ENCODE measurements around the gene SEC16B. TPM values are rescaled to one million over a fixed set of nuclear protein-coding genes. Genes with fewer than 3 reads are reported as not detected.

The SEC16B gene
- total and polyA plus RNA-seq, 8 donors, result 2.8 to 16.9 (median 4.3) TPM

- H3K9me3 ChIP-seq, result no peaks in the 10 kb centered on the region
- FAIRE-seq, result no peak
- H3K27me3 ChIP-seq, result no peaks in the 10 kb centered on the region
- no peak for TF ChIP-seq CTCF (IDR thresholded peaks at IDR 0.05)
- peak in 4 of 6 donors; percentile 55 to 80 (median 68) for DNase-seq
- WGBS, 2 donors, result 24% methylated on average over 5 of the region's 5 CpGs
- H3K27ac ChIP-seq, result peak overlapping the region; percentile 35 to 81 (median 76)
- H3K4me1 ChIP-seq, result peaks cover 13 to 15% (median 15%) of the 10 kb centered on the region in 3 donors
- intact Hi-C loops (cut with DNase I), result loop anchor here in 1 of 3 donors (5.0 kb wide), 1 partner anchor 578 kb away; no protein-coding TSS in a partner anchor
- H3K4me3 ChIP-seq, result peak overlapping the region in 2 of 4 donors; percentile 18 to 26
- peak; percentile 79 to 82 (median 82) for ATAC-seq
- H3K36me3 ChIP-seq, result peaks cover 0 to 18% (median 0%) of the 10 kb centered on the region in 3 donors
Measured at GRCh38 chr1:177969109-177969508, 749 bp downstream of the SEC16B start.

GRCh38 chr1:177966199-177966598 is 3.7 kb downstream of the SEC16B start:
- 83 to 88% methylated on average over 2 of the region's 2 CpGs for WGBS, 2 donors
- DNase-seq (no peak), FAIRE-seq (no peak), ATAC-seq (no peak)
- Histone ChIP-seq H3K4me1 (peaks cover 13 to 15% (median 15%) of the 10 kb centered on the region in 3 donors), H3K27ac (no peak overlapping the region), H3K9me3 (no peaks in the 10 kb centered on the region), H3K36me3 (peaks cover 0 to 27% (median 0%) of the 10 kb centered on the region in 3 donors), H3K27me3 (no peaks in the 10 kb centered on the region), H3K4me3 (no peak overlapping the region)
- no peak for TF ChIP-seq CTCF (IDR thresholded peaks at IDR 0.05)
- intact Hi-C loops (cut with DNase I), result loop anchor here in 1 of 3 donors (5.0 kb wide), 1 partner anchor 581 kb away; no protein-coding TSS in a partner anchor

- DNase-seq (no peak), ATAC-seq (no peak), FAIRE-seq (no peak)
- intact Hi-C loops (cut with DNase I), result loop anchor here in 1 of 3 donors (5.0 kb wide), 1 partner anchor 582 kb away; no protein-coding TSS in a partner anchor
- Histone ChIP-seq H3K27ac (no peak overlapping the region), H3K36me3 (peaks cover 0 to 36% (median 0%) of the 10 kb centered on the region in 3 donors), H3K4me1 (peaks cover 11 to 15% (median 13%) of the 10 kb centered on the region in 3 donors), H3K9me3 (no peaks in the 10 kb centered on the region), H3K4me3 (no peak overlapping the region), H3K27me3 (no peaks in the 10 kb centered on the region)
- no peak for TF ChIP-seq CTCF (IDR thresholded peaks at IDR 0.05)
- WGBS, 2 donors, result 87 to 88% methylated on average over 4 of the region's 4 CpGs
Measured at GRCh38 chr1:177965293-177965692, 4.6 kb downstream of the SEC16B start.

- H3K9me3 ChIP-seq, result no peaks in the 10 kb centered on the region
Measured at GRCh38 chr1:177964336-177964735, 5.5 kb downstream of the SEC16B start.

More at GRCh38 chr1:177964336-177964735, 5.5 kb downstream of the SEC16B start:
- DNase-seq (no peak), FAIRE-seq (no peak), ATAC-seq (no peak)
- TF ChIP-seq CTCF (IDR thresholded peaks at IDR 0.05), result no peak
- intact Hi-C loops (cut with DNase I), result no loop called here
- H3K4me1 ChIP-seq, result peaks cover 8 to 13% (median 9%) of the 10 kb centered on the region in 3 donors
- H3K4me3 ChIP-seq, result no peak overlapping the region
- H3K27ac ChIP-seq, result no peak overlapping the region
- H3K36me3 ChIP-seq, result peaks cover 0 to 37% (median 0%) of the 10 kb centered on the region in 3 donors
- H3K27me3 ChIP-seq, result no peaks in the 10 kb centered on the region
- WGBS, 2 donors, result 82 to 83% methylated on average over 5 of the region's 5 CpGs
